HG03280 (cell line): Measurements from ENCODE around the gene MESD.

Experiments used
- ATAC-seq: cut with Tn5 transposase; IDR thresholded peaks from one replicate; pipeline ENCODE4 v1.9.1; 2021; ENCODE audit warnings: mild to moderate bottlenecking, moderate library complexity; ENCODE audit not compliant: unreplicated experiment

Gene MESD

GRCh38 chr15:80989518-80990478, at the start of gene MESD:
MESD (minus strand) TSS chr15:80989819; CDS start chr15:80989791, 28 bp downstream.
- ATAC-seq: peak; percentile 94

- no peak for ATAC-seq
These were observed 49.5 kb upstream of the MESD start for GRCh38 chr15:81038975-81039607.

- no peak for ATAC-seq
These were observed 48.5 kb upstream of the MESD start for GRCh38 chr15:81037952-81038743.

GRCh38 chr15:81033508-81033907, 43.9 kb upstream of the MESD start:
- ATAC-seq: no peak

- no peak for ATAC-seq
These were observed 43.2 kb upstream of the MESD start for GRCh38 chr15:81032818-81033217.

- ATAC-seq: no peak
These were observed 42.7 kb upstream of the MESD start for GRCh38 chr15:81032355-81032754.

- ATAC-seq: no peak
These were observed 41.6 kb upstream of the MESD start for GRCh38 chr15:81031203-81031602.

- no peak for ATAC-seq
These were observed 40.7 kb upstream of the MESD start for GRCh38 chr15:81030301-81030750.

GRCh38 chr15:81029414-81030300, 40.0 kb upstream of the MESD start:
- ATAC-seq: no peak

- no peak for ATAC-seq
These were observed 37.4 kb upstream of the MESD start for GRCh38 chr15:81026836-81027599.

- no peak for ATAC-seq
These were observed 36.2 kb upstream of the MESD start for GRCh38 chr15:81025721-81026370.

- no peak for ATAC-seq
These were observed 35.3 kb upstream of the MESD start for GRCh38 chr15:81024936-81025335.

GRCh38 chr15:81024265-81024872, 34.8 kb upstream of the MESD start:
- no peak for ATAC-seq

GRCh38 chr15:81023483-81024264, 34.1 kb upstream of the MESD start:
- peak; percentile 87 for ATAC-seq

GRCh38 chr15:81021321-81021720, 31.7 kb upstream of the MESD start:
- no peak for ATAC-seq

GRCh38 chr15:81018197-81018596, 28.6 kb upstream of the MESD start:
- ATAC-seq: no peak

GRCh38 chr15:81016489-81017068, 27.0 kb upstream of the MESD start:
- no peak for ATAC-seq
